BJ (cell line): ENCODE results near the gene ATAD3B. TPM values are rescaled to one million over a fixed set of nuclear protein-coding genes. Genes with fewer than 3 reads are reported as not detected.
A peak's percentile ranks its signal among the peaks of the same experiment; 100 is the strongest.
"Not testable (repeated sequence)": the region's sequence is repeated elsewhere in the genome, so short reads cannot be mapped to it uniquely, and the experiment has no call there.

ENCODE experiments used
- CTCF ChIA-PET: fragments of 350-600 bp; formaldehyde crosslinking; extraction: SDS; loops from one replicate; lab custom pipeline; 2021; ENCODE audit warnings: antibody characterized with exemption, inconsistent platforms; lab: Yijun Ruan, JAX
- POLR2A ChIA-PET: fragments of 300-600 bp; sonication (Branson Sonifier 250); formaldehyde crosslinking; extraction: SDS; loops from one replicate; lab custom pipeline; 2021; ENCODE audit warnings: antibody characterized with exemption; lab: Charles Lee
- DNase-seq: peaks from one replicate; pipeline ENCODE4 v3.0.0-alpha.2; 2011; ENCODE audit warnings: low read depth
- H3K27me3 ChIP-seq: 2 replicates; pipeline ENCODE4 v1.6.0; 2011; ENCODE audit warnings: low read length; ENCODE audit not compliant: control insufficient read depth, insufficient read depth
- H3K36me3 ChIP-seq: 2 replicates; pipeline ENCODE4 v1.5.1; 2011; ENCODE audit warnings: low read length; ENCODE audit not compliant: control insufficient read depth, insufficient read depth
- H3K4me3 ChIP-seq: 2 replicates; pipeline ENCODE4 v1.5.1; 2011; ENCODE audit warnings: low read depth, mild to moderate bottlenecking, control low read depth, low read length
- CTCF ChIP-seq: IDR thresholded peaks from 2 replicates; pipeline ENCODE4 v1.5.1; 2011; ENCODE audit warnings: low read depth, mild to moderate bottlenecking, control low read depth, inconsistent platforms, low read length, moderate library complexity; ENCODE audit not compliant: insufficient read depth
- polyA plus RNA-seq: library from polyadenylated mRNA; depleted of rRNA; stranded (reverse); fragments of >200 nt; gene quantifications from 2 replicates; pipeline ENCODE4 v1.2.3, GENCODE V29; 2011

ATAD3B gene
- polyA plus RNA-seq, 1 experiment = 12.5 TPM

- no peaks in the 10 kb centered on the region for H3K36me3 ChIP-seq
- CTCF ChIA-PET = no interaction called here
- POLR2A ChIA-PET = no interaction called here
- H3K4me3 ChIP-seq = no peak overlapping the region
- no peak for DNase-seq
- no peaks in the 10 kb centered on the region for H3K27me3 ChIP-seq
- TF ChIP-seq CTCF = no peak
These were observed 35.7 kb downstream of the ATAD3B start for GRCh38 chr1:1507305-1507704.

GRCh38 chr1:1508775-1509464 is 37.4 kb downstream of the ATAD3B start:
- POLR2A ChIA-PET, DNase-seq, CTCF ChIA-PET, H3K4me3 ChIP-seq, H3K27me3 ChIP-seq, H3K36me3 ChIP-seq: not testable (repeated sequence)

- CTCF ChIA-PET, H3K36me3 ChIP-seq, H3K27me3 ChIP-seq, POLR2A ChIA-PET, H3K4me3 ChIP-seq, DNase-seq: not testable (repeated sequence)
These were observed 37.9 kb downstream of the ATAD3B start for GRCh38 chr1:1509465-1509850.

GRCh38 chr1:1510912-1511532 is 39.5 kb downstream of the ATAD3B start:
- POLR2A ChIA-PET = interaction anchor here (1.0 kb wide), 1 partner anchor 18 kb away, joined by 3 read pairs; no protein-coding TSS in a partner anchor
- H3K36me3 ChIP-seq = peaks cover 1% of the 10 kb centered on the region; the same call in 1 of the 2 replicates
- CTCF ChIA-PET = no interaction called here
- peak overlapping the region; percentile 72 for H3K4me3 ChIP-seq
- no peaks in the 10 kb centered on the region for H3K27me3 ChIP-seq
- no peak for DNase-seq
- no peak for TF ChIP-seq CTCF

- ChIA-PET POLR2A (interaction anchor here (1.0 kb wide), 1 partner anchor 18 kb away, joined by 3 read pairs; no protein-coding TSS in a partner anchor), CTCF (no interaction called here)
- peak; percentile 83 for DNase-seq
These were observed 40.1 kb downstream of the ATAD3B start, which contains the start of gene ATAD3A for GRCh38 chr1:1511533-1512285. ATAD3A (plus strand) TSS chr1:1512162; CDS start chr1:1512269, 107 bp downstream.

GRCh38 chr1:1512425-1512824 is 40.9 kb downstream of the ATAD3B start:
- H3K36me3 ChIP-seq, H3K27me3 ChIP-seq, DNase-seq, CTCF ChIA-PET, POLR2A ChIA-PET: not testable (repeated sequence)
- H3K4me3 ChIP-seq = peak overlapping the region; percentile 72

More at GRCh38 chr1:1511533-1512285, 40.1 kb downstream of the ATAD3B start, which contains the start of gene ATAD3A:
- Histone ChIP-seq H3K36me3 (peaks cover 4% of the 10 kb centered on the region), H3K4me3 (peak within 1 kb of the TSS; percentile 72), H3K27me3 (no peaks in the 10 kb centered on the region)
- TF ChIP-seq CTCF = no peak

GRCh38 chr1:1513675-1514074 is 42.1 kb downstream of the ATAD3B start:
- DNase-seq, POLR2A ChIA-PET: not testable (repeated sequence)

GRCh38 chr1:1514376-1514775 is 42.8 kb downstream of the ATAD3B start:
- DNase-seq, CTCF ChIA-PET, POLR2A ChIA-PET, H3K27me3 ChIP-seq, H3K4me3 ChIP-seq: not testable (repeated sequence)
- peaks cover 12% of the 10 kb centered on the region for H3K36me3 ChIP-seq

More at GRCh38 chr1:1513675-1514074, 42.1 kb downstream of the ATAD3B start:
- H3K27me3 ChIP-seq, CTCF ChIA-PET, H3K4me3 ChIP-seq: not testable (repeated sequence)
- peaks cover 12% of the 10 kb centered on the region for H3K36me3 ChIP-seq

GRCh38 chr1:1516923-1517322 is 45.4 kb downstream of the ATAD3B start:
- CTCF ChIA-PET, H3K27me3 ChIP-seq, POLR2A ChIA-PET, H3K4me3 ChIP-seq, DNase-seq: not testable (repeated sequence)
- peaks cover 15% of the 10 kb centered on the region for H3K36me3 ChIP-seq
